PFSK-1 (cell line): ENCODE results near the gene EPC1.

ENCODE experiments used
- REST ChIP-seq, 2 experiments: IDR thresholded peaks; 2 replicates each; pipeline versions ENCODE4 v1.6.1 to v1.8.0; 2011 to 2012; ENCODE audit warnings: low read depth in 2 of 2, low read length in 2 of 2, control low read depth in 1 of 2, inconsistent platforms in 1 of 2, mild to moderate bottlenecking in 1 of 2, moderate library complexity in 1 of 2; ENCODE audit not compliant: insufficient read depth in 1 of 2
- SIN3A ChIP-seq: IDR thresholded peaks from 2 replicates; pipeline ENCODE4 v1.6.1; 2012; ENCODE audit warnings: mild to moderate bottlenecking, low read length, moderate library complexity, borderline replicate concordance; ENCODE audit not compliant: insufficient read depth

- no peak for TF ChIP-seq REST (IDR thresholded peaks at IDR 0.05; ENCODE audit: insufficient read depth in 1 of 2, low read depth in 2 of 2, low read length in 2 of 2)
- TF ChIP-seq SIN3A: no peak
Observed at GRCh38 chr10:32323051-32323450, 23.9 kb downstream of the EPC1 start.
